ENCODE results near the gene FAM222A.

GRCh38 chr12:109719123-109720022 lies 5.7 kb downstream of the FAM222A start:
- peak; percentile 40; the same call in 1 of the 2 replicates for TF ChIP-seq CTCF (conservative IDR thresholded peaks at IDR 0.05)
- no peak for TF ChIP-seq EZH2 (IDR thresholded peaks at IDR 0.05; ENCODE audit: low read depth)

All from PC-9 (cell line).